GM19452 (cell line): ENCODE measurements around the gene THAP10.

Source experiments
- ATAC-seq: cut with Tn5 transposase; IDR thresholded peaks from one replicate; pipeline ENCODE4 v1.9.1; 2021; ENCODE audit not compliant: unreplicated experiment

Gene THAP10

DNA sequence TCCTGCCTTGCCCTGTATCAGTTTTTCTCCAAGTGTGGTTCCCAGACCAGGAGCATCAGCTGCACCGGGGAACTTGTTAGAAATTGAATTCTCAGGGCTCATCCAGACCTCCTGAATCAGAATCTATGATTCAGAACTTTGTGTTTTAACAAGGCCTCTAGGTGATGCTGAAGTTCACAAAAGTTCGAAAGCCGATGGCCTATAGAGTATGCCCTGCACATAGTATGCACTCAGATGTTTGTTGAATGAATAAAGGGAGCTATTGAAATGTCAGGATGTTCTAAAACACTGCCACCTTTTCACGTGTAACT, 37.6 kb downstream of the THAP10 start:
- ATAC-seq = no peak

- no peak for ATAC-seq
Observed at GRCh38 chr15:70853973-70854665, 38.1 kb downstream of the THAP10 start, which contains the start of gene LARP6. Gene LARP6 (minus strand): TSS chr15:70854157. CDS start chr15:70854088, 69 bp downstream.

DNA sequence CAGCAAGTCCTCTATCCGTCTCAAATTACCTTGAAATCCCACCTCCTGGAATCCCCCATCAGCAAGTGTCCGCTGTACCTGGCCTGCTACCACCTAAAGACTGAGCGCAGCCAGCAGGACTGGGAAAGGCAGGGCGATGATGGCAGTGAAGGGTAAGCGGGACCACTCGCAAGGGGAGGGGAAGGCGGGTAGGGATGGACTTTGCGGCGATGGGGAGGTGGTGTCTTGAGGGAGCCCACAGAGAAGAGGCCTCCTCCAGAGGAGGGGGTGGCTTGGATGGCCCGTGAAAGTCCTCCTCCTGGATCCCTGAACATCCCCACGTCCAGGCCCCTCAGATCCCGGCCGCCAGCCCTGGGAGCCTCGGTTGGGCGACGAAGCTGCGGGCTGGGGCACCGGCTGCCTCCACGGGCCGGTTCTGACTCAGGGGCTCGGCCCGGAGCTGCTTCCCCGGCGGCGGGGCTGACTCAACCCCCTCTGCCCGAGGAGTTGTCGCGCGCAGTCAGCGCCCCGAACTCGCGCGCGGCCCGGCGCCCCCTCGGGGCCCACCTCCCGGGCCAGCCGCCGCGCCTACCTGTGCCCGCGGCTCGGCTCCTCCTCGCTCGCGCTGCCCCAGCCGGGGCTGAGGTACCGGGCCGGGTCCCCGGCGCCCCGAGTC, 38.8 kb downstream of the THAP10 start:
- no peak for ATAC-seq

- ATAC-seq = no peak
Observed at GRCh38 chr15:70852501-70853317, 39.5 kb downstream of the THAP10 start.

DNA sequence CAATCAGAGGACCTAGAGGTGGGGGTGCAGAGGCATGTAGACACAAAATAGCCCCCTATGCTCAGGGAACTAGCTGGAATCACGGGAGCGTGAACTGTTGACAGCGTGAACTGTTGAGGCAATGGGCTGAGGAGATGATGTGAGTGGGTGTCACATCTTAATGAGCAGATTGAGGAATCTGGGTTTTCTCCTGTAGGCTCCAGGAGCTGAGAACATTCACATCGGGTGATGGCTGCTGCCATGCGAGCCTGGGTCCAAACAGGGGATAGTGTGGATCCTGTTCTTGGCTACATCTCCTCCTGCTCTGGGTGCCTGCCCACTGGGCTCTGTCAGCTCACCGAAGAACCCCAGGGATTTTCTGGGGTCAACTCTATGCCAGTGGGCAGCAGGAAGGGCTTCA, 40.3 kb downstream of the THAP10 start:
- ATAC-seq = no peak

DNA sequence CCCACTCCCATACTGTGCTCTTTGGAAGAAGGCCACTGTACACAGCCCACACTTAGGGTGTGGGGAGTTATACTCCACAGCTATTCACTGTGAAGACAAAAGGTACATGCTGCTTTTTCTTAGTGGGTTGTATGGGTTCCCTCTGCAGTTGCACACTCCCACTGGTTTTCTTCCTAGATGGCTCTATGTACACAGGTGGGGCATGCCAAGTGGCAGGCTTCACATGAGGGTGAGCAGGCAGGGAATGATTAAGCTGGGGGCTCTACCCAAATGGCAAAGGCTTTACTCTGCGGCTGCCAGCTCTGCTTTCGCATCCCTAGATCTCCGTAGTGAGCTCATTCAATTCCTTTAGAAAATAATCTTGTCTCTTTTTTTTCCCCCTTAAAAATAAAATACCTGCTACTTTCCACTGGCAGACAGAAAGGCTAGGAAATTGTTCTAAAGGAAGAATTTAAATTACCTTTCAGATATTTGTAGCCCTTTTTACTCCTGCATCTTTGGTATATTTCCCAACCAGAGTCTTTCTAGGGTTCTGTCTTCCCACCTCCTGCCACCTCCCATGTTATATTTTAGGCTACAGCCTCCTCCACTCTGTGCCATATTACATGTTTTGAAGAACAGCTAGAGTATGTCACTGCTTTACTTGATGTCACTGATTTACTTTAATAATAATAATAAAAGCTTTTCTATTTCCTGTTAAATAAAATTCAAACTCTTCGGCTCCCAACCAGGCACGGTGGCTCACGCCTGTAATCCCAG, 46.5 kb downstream of the THAP10 start:
- ATAC-seq = no peak

DNA sequence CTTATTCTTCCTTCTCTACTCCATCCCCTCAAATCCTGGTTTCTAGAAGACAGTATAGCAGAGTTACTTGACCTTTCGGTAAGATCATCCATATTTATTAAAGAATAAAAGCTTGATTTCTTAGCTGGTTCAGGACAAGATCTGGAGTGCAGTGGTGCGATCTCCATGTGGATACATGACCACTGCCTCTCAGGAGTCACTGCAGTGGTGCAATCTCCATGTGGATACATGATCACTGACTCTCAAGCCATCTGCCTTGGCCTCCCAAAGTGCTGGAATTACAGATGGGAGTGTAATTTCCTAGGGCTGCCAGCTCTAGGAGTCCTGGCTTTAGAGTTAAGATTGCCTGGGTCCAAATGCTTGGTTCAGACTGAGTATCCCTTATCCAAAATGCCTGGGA, 54.8 kb downstream of the THAP10 start:
- no peak for ATAC-seq

DNA sequence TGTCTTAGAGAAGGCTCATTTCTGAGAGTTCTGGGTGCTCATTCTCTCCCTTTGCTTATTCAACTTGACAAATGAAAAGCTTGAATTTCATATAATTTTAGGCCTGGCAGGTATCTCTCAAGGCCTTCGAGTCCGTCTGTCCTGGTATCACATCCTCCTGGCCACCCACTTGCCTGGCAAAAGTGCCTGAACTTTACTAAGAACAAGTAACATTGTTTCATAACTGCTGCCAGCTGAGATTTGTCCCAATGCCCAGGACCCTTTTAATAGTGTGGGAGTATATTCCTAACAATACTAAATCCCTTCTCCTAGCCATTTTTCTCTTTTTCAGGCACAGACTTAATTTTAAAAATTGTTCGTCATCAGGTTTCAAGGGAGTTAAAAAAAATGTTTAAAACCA, 56.4 kb downstream of the THAP10 start:
- ATAC-seq = no peak

DNA sequence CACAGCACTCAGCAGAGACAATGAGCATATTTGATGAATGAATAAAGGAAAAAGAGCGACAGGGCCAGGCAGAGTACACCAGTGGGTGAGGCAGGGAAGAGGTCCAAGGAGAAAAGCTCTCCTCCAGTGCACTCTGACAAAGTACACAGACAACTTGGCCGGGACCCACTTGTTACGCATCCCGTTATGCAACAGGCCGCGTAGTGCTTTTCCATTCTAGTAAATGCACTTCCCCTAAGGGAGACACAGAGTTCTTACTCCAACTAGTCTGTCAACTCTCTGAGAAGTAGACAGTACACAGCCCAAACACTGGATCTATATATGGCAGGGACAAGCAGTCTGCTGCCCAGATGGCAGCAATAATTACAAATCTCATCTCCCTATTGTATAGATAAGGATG, 56.8 kb downstream of the THAP10 start:
- ATAC-seq = no peak

GRCh38 chr15:70834999-70835398, 57.2 kb downstream of the THAP10 start:
- ATAC-seq = no peak

DNA sequence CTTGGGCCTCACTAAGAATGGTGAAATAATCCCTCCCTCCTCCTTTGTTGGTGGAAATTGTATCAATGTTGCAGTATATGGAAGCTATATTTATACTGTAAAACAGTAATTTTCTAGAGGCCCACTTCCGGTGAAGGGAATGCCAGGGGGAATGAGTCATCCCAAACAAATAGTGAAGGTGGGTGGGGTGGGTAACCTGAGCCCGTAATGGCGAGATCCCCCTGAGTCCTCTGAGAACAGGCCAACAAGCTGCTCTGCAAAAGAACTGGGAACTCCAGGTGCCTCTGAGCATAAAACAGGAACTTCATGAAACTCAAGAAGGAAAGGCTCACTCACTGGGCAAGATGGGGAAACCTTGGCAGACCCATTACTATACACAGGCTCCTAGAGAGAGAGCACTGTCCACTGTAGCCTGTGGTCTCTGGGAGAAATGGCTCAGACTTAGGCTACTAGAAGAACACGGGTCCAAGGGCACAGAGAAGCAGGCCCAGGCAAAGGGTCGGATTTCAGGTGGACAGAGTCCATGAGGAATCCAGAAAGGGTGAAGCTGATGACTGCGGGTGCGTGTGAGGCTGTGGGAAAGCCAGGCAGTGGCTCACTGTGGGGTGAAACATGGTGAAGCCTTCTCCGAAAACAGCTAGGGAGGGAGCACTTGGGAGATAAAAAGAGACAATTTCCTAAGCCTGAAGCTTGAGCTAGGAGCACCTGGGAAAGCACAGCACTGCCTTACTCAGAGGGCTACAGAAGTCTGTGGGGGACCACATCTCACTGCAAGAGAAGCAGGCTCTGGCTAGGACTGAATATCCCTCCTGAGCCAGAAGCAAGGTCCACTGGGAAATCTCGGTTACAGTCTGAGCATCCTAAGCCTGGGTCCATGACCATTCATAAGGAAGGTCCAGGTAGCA, 58.1 kb downstream of the THAP10 start:
- no peak for ATAC-seq

DNA sequence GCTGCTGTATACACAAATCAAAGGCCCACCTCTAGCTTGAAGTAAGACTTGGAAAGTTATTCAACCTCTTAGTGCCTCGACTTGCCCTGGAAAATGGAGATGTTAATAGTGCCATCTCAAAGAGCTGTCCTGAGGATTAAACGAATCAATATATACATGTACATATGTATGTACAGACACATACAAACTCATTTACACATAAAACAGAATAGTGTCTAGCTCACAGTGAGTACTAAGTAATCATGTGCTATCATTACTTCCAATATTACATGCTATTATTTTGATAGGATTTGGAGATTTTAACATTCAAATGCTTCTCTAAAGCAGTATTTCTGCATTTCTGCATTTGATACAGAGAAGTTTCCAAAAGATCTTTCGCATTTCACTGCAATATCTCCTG, 58.8 kb downstream of the THAP10 start:
- no peak for ATAC-seq

- ATAC-seq = no peak
Observed at GRCh38 chr15:70832176-70832575, 60.1 kb downstream of the THAP10 start.
